GM19238 (cell line): ENCODE measurements around the gene KCNAB3.

ENCODE experiments used
- DNase-seq: peaks from one replicate; pipeline ENCODE4 v3.0.0; 2011; ENCODE audit warnings: low spot score; ENCODE audit not compliant: insufficient read length

KCNAB3 gene

GRCh38 chr17:7903154-7904103, 26.2 kb downstream of the KCNAB3 start:
- no peak for DNase-seq

- no peak for DNase-seq
These were observed 31.9 kb downstream of the KCNAB3 start for GRCh38 chr17:7897773-7898172.

GRCh38 chr17:7897090-7897489, 32.6 kb downstream of the KCNAB3 start:
- no peak for DNase-seq

- DNase-seq = no peak
These were observed 34.8 kb downstream of the KCNAB3 start for GRCh38 chr17:7894866-7895265.

- DNase-seq = no peak
These were observed 35.4 kb downstream of the KCNAB3 start for GRCh38 chr17:7894226-7894625.

GRCh38 chr17:7893187-7893880, 36.3 kb downstream of the KCNAB3 start:
- DNase-seq = no peak

GRCh38 chr17:7889166-7889955, 40.3 kb downstream of the KCNAB3 start:
- no peak for DNase-seq

- no peak for DNase-seq
These were observed 41.3 kb downstream of the KCNAB3 start, which contains the start of gene CHD3 for GRCh38 chr17:7888184-7888920. Gene CHD3, plus strand, starts transcription at chr17:7888789. Its CDS starts 212 bp downstream, at chr17:7889001.

- peak; percentile 68 for DNase-seq
These were observed 42.0 kb downstream of the KCNAB3 start for GRCh38 chr17:7887482-7888183.

- no peak for DNase-seq
These were observed 42.6 kb downstream of the KCNAB3 start for GRCh38 chr17:7887038-7887481.

GRCh38 chr17:7886227-7887037, 43.2 kb downstream of the KCNAB3 start:
- DNase-seq = peak; percentile 33

- DNase-seq = peak; percentile 65
These were observed 44.1 kb downstream of the KCNAB3 start for GRCh38 chr17:7885367-7886226.

- no peak for DNase-seq
These were observed 44.9 kb downstream of the KCNAB3 start for GRCh38 chr17:7884581-7885366.

GRCh38 chr17:7883781-7884386, 45.8 kb downstream of the KCNAB3 start:
- DNase-seq = no peak

GRCh38 chr17:7882629-7883028, 47.0 kb downstream of the KCNAB3 start:
- no peak for DNase-seq

GRCh38 chr17:7882068-7882467, 47.6 kb downstream of the KCNAB3 start:
- no peak for DNase-seq
